HG03103 (cell line): Measurements from ENCODE around the gene AGBL5.

Experiments used
- ATAC-seq: cut with Tn5 transposase; IDR thresholded peaks from one replicate; pipeline ENCODE4 v1.9.1; 2021; ENCODE audit warnings: low read depth; ENCODE audit not compliant: unreplicated experiment

The AGBL5 gene

DNA sequence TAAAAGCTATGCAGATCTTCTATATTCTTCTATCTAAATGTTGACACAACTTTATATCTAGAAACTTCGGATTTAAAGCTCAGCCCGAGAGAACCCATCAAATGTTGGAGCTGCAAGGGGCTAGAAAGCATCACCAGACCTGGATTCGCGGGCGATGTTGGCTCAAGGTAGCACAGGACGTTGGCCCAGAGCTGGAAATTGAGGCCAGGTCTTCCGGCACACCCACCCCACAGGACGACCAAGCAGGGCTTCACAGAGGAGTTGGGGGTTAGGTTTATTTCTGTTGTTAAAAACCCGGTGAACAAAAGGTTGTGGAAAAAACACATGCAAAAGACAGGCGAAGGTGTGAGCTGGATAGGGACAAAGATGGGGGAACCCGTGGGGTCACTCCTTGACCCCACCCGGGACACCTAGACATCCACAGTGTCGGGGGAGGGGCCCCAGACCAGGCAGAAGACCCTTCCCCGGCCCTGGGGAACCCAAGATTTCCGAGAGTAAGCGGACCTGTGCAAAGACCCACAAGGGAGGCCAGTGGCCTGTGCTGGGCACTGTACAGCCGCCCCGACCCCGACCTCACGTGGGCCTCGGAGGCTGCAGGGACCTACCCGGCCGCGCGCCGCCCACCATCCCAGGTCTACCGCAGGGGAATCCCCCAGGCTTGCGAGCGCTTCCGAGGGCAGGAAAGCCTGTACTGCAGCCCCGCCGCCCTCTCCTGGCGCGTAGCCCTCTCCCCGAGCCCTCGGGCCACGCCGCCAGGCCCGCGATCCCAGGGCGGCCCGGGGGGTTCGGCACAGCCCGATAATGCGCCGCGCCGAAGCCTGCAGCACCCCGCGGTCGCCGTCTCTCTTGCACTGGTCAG, 1.8 kb upstream of the AGBL5 start:
- ATAC-seq: no peak

DNA sequence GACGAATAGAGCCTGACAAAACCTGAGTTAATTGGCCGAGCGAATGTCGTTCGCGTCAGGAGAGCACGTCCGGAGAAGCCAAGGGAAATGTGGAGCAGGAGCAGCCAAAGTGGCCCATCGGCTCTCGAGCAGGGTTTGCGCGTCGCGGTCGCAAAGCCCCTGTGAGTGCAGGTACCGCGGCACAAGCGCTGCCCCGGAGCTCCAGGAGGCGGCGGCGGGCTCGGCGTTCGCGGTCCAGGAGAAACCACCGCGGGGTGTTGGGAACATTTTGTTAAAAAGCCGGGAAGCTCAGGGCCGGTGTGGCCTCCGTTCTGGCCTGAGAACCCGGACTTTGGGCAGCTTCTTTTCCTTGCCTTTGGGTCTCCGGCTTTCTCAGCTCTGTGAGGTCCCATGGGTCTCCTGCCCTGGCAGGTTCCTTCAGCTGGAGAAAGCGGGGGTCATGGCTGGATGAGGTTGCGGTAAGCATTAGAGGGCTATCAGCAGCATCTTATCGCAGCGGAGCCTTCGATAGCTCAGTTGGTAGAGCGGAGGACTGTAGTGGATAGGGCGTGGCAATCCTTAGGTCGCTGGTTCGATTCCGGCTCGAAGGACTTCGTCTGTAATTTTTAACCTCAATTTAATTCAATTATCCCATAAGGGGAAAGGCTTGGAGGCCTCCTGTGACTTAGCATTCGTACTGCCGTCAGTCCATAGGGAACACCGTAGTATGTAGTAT, 1.0 kb upstream of the AGBL5 start:
- peak; percentile 37 for ATAC-seq

DNA sequence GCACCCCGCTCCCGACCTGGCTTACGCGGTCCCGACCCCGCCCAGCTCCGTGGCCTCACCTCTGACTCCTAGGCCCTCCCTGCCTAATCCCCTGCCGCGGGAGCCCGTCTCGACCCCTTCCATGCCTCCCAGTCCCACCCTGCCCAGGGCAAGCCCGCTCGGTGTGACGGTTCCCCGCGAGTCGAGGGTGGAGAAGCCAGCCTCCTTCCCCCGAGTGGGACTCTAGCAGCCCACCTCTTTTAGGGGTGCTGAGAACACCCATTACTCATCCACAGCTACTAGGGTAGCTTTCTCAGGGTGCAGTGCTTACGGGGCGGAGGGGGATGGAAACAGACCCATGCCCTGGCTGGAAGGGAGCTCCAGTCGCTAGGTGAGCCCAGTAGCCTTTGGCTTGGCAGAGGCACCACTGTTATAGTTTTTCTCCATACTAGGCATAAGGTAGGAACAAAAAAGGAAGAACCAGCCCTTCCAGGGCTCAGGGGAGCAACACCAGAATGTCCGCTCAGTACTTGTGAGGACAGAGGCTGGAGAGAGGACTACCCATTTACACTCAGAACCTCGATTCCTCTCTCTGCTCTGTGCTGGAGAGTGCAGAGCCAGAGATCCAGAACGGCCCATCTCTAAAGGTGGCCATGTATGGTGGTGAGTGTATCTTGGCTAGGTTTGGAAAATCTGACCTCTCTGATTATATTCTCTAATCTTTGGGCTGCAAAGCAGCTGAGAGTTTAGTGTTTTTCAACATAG, 606 bp downstream of the AGBL5 start:
- ATAC-seq: no peak

DNA sequence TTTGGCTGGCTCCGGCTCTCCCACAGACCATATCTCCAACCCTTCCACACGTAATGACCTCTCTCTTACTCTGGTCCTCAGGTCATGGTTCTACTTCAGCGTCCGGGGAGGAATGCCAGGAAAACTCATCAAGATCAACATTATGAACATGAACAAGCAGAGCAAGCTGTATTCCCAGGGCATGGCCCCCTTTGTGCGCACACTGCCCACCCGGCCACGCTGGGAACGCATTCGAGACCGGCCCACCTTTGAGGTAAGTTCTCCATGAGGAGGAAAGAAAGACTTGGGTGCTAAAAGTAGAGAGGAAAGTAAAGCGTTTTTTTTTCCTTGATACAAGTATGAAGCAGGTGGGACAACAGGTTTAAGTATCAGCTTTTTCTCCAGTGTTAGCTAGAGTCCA, 1.9 kb downstream of the AGBL5 start:
- ATAC-seq: no peak

DNA sequence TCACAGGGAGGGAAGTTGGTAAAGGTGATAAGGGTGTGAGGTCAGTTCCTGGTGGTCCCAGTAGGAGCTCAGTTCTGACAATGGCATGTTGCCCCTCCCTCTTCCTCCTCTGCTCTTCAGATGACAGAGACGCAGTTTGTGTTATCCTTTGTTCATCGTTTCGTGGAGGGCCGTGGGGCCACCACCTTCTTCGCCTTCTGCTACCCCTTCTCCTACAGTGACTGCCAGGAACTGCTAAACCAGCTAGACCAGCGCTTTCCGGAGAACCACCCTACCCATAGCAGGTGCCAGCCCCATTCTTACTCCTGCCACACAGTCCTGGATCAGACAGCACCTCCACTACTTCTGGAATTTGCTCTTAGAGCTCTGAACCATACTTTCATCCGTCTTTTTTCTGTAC, 2.3 kb downstream of the AGBL5 start:
- ATAC-seq: no peak

DNA sequence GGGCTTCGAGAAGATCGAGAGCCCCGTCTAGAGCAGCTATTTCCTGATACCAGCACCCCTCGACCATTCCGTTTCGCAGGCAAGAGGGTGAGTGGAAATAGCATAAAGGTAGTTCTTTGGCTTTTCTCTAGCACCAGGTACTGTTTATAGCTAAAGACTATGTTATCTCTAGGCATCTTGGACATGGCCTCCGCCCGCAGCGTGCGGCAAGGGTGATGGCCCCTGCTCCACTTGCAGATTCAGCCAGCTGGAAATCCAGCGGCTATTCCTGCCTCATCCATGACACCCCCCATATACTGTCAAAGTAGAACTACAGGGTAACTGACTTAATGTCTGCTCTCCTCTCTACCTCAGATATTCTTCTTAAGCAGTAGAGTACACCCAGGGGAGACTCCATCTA, 3.3 kb downstream of the AGBL5 start:
- no peak for ATAC-seq

DNA sequence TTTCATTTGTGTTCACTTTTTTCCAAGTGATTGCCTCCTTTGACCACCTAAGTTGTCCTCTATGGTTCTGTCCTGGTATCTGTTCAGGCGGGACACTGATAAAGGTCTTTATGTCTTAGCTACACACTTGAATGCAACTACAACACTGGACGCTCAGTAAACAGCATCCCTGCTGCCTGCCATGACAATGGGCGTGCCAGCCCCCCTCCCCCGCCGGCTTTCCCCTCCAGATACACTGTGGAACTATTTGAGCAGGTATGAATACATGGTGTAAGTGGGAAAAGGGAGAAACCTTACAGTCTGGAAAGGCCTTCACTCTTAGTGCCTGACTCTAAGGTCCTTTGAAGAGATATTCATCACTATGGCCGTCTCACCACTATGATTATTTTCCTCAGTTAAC, 5.7 kb downstream of the AGBL5 start:
- no peak for ATAC-seq

DNA sequence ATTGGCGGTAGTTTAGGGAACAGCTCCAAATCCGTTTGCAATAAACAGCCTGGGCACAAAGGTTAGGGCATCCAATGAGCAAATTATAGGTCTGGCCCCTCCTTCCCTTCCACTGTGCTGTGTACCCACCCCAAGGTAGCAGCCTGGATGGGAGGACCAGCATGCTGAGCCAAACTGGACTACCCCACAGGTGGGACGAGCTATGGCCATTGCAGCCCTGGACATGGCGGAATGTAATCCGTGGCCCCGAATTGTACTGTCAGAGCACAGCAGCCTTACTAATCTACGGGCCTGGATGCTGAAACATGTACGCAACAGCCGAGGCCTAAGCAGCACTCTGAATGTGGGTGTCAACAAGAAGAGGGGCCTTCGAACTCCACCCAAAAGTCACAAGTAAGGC, 6.7 kb downstream of the AGBL5 start:
- no peak for ATAC-seq

DNA sequence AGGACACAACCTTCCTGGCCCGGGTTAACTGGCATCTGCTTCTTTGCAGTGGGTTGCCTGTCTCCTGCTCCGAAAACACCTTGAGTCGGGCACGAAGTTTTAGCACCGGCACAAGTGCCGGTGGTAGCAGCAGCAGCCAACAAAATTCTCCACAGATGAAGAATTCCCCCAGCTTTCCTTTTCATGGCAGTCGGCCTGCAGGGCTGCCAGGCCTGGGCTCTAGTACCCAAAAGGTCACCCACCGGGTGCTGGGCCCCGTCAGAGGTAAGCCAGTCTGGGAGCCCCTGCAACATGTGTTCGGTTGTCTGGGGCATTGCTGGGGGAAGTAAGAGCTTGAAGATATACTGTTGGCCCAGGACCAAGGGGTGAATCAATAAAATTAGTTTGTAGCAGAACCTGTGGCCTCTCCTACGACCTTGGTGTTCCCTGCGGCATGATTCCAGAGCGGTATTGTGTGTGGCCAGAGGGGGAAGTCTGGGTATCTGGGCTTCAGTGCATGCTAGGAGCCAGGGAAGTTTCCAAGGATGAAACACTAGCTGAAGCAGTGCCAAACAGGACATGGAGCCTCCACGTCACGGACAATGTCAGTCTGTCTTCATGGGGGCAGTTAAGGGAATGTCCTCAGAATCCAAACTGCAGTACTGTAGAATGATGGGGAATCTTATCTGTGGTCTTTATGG, 7.8 kb downstream of the AGBL5 start:
- ATAC-seq: no peak

DNA sequence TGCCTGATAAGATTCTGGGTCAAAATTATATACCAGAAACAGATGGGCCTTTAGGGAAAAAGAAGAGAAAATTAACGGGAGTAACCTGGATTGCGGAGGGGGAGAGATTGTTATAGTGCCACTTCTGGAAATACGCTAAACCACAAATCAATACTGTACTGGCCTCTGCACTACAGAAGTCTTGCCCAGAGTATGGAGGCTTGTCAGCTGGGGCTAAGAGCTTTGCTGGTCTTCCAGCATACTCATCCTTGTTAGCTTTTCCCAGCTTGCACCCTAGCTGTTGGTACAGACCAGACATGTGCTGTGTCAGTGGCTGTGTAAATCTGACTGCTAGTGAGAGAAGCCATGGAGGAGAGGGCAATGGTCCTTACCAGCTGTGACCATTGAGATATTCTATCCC, 8.9 kb downstream of the AGBL5 start:
- no peak for ATAC-seq

DNA sequence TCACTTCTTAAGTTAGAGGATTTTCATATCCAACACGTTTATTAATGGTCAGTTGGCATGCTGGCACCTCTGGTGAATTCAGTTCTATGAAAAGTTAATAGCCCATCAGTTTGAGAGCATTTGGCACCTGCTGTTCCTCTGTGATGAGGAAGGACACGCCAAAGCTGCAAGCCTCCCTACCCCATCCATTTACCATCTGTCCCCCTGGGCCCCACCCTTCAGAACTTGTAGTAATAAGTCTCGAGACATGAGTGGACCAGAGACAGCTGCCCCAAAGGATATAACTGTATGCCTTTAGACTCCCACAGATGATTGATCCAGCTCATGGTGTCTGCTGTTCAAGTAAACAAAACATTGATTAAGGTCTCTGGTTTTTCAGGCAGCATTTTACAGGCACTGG, 13.7 kb downstream of the AGBL5 start:
- no peak for ATAC-seq

DNA sequence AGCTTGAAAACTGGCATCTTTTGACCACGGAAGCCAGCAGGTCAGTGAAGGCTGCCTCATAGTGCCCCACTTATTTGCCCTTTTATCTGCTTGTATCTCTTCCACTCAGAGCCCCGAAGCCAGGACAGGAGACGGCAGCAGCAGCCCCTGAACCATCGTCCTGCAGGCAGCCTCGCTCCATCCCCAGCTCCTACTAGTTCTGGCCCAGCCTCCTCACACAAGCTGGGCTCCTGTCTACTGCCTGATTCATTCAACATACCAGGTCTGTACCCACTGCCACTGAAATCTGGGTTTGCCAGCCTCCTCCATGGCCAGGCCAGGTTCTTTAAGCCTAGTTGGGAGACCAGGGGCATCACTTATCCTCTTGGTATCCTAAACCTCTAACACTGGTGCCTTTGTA, 15.9 kb downstream of the AGBL5 start:
- no peak for ATAC-seq

DNA sequence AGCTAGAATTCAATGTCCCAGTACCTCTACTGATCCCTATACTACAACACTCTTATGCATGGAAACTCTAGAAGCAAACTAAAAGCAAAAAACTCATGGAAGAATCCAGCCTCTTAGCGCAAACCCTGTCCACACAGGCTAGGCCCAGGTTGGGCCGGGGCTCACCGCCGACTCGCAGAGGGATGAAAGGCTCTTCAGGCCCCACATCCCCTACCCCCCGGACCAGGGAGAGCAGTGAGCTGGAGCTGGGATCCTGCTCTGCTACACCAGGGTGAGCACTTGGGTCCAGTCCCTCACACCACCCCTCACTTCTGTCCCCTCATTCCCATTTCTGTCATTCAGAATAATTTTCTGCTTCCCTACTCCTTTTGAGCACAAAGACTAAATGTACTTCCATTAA, 18.0 kb downstream of the AGBL5 start:
- no peak for ATAC-seq

DNA sequence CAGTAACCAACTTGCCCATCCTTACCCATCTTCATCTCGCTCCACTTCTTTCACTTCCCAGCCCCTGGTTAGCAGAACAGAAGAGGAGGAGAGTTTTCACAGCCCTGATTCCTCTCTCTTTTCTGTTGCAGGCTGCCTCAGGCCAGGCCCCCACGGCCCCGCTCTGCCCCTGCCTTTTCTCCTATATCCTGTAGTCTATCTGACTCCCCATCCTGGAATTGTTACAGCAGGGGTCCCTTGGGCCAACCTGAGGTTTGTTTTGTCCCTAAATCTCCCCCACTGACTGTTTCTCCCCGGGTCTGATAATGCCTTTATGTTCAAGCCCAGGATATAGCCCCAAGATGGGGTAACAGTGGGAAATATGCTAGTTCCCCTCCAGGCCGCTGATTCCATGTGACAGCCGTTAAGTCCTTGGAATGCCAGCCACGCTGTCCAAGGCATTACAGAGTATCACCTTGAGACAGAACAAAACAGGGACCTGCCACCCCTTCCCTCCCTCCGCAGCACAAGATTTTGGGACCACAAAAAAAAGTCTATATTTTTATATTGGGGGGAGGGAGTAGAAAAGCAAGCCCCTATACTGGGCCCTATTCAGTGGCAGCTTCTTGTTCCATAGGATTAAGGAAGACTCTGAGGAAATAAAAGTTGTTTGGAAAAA, 18.6 kb downstream of the AGBL5 start:
- ATAC-seq: no peak

DNA sequence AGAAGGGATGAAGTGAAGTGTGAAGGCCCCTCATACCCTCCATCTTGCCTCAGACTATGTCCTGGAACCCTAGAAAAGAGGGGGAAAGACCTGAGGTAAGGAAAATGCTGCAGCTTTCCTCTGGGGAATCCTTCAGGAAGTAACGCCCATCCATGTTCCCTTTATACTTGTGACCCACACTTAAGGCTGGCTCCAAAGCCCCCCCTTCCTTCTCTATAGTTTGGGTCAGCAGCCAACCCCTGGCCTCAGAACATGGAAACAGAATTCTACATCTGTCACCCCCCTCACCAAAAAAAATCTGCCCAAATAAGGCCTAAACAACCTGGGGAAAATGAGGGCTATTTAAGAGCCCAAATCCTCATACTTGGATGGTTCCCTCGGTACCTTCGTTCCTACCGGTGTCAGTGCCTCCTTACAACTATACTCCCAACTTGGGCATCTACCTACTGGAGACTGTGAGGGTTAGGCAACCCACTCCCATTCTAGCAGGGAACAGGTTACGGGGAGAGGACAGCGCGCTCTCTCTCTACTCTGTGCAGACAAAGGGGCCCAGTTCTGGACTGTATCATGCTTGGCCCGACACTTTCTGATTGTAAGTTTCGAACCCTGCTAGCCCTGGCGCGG, 19.3 kb downstream of the AGBL5 start:
- ATAC-seq: no peak

DNA sequence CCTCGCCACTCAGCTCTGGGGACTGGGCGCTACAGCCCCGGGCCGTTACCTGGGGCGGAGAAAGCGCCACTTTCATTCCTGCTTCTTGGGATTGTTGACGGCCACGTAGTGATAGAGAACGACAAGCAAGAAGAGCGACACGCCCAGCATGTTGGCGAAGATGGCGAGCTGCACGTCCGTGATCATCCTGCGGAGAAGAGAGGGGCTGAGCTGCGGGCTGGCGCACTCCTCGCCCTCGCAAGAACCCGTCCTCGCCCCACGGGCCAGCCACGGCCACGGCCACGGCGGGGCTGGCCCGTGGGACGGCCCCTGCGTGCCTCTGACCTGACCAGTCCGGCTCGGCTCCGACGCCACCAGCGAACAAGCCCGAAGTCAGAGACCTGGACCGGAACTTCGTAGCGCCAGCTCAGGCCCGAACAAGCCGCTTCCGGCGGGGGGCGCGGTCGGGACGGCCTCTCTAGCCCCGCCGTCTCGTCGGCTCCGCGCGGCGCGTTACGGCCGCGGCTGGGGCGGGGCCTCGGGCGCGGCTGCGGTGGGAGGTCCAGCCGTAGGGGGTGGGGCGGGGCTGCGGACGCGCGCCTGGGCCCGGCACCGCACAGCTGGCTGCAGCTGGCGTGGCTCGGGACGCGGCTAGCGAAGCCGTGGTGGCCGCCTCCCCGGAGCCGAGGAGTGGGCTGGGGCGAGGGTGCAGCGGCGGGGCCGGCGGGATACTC, 20.0 kb downstream of the AGBL5 start, which contains the start of gene OST4:
Gene OST4, minus strand, starts transcription at position 378 of the 713 bp plus-strand sequence.
- ATAC-seq: peak; percentile 83

DNA sequence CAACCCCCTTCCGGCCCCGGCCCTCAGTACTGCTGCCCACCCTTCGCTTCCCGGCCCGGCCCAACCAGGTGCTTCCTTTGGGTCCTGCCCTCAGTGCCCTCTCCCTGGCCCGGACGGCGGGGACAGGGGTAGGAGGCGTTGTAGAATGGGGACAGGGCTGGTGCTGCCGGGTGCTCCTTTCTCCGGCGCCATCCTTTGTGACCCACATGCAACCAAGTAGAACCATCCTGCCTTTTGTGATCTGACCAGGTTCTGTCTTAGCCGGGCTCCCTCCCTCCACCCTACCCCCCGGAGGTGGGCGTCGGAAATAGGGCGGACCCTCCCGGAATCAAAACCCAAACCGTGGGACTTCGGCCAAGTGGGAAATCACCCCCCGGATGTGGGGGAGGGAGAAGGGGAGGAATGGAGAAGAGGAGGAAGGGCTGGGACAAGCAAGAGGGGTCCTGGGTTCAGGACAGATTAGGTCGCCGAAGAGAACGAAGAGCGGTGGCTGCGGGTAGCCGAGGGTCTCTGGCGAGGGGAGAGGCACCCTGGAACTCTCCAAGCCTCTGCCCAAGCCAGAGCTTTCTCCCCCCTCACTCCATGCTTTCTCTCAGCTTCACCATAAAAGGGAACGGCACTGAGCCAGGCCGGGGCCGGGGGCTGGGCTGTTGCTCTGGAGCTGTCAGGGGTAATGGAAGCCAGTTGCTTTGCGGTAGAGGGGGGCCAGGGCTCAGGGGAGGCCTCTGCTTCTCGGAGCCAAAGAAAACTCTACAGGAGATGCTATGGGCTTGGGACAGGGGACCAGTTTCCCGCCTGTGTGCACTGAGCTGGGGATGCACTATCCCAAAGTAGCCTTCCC, 20.7 kb downstream of the AGBL5 start:
- ATAC-seq: no peak

DNA sequence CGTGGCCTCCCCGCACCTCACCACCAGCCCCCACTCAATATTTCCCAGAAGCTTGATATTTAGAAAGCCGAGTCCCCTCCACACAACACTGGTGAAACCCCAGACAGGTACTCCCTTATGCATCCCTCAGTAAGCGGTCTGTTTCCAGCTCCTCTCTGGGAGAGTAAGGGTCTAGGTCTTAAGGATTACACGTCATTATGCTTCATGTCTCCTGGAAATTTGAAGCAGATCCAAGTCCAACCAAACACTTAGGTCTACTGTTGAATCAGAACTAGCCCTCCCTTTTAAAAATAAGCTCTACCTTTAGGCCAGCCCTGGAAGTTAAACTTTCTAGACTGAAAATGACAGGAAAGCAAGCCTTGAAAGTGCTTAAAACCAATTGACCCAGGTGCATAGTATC, 21.5 kb downstream of the AGBL5 start:
- ATAC-seq: no peak
